OCI-LY1 (cell line): Measurements from ENCODE around the gene PRR18.

Experiments
- H2AFZ ChIP-seq: fragments of 200-600 bp; sonication (generic), shearing (Covaris generic); 2 replicates; pipeline ENCODE4 v1.6.0; 2014; ENCODE audit warnings: antibody characterized with exemption, mild to moderate bottlenecking, low read length
- H3F3A ChIP-seq: fragments of 200-600 bp; sonication (generic), shearing (Covaris generic); 2 replicates; pipeline ENCODE4 v1.6.0; 2014; ENCODE audit warnings: mild to moderate bottlenecking, antibody characterized with exemption, low read length, moderate library complexity; ENCODE audit not compliant: insufficient read depth
- H3K27ac ChIP-seq: fragments of 200-600 bp; sonication (generic); 2 replicates; pipeline ENCODE4 v1.5.1; 2014; ENCODE audit warnings: low read length, mixed run types, mild to moderate bottlenecking, low read depth; ENCODE audit not compliant: poor library complexity, severe bottlenecking
- H3K27me3 ChIP-seq: fragments of 200-600 bp; sonication (generic); 2 replicates; pipeline ENCODE4 v1.6.0; 2014; ENCODE audit warnings: antibody characterized with exemption, mild to moderate bottlenecking, low read length, moderate library complexity; ENCODE audit not compliant: insufficient read depth
- H3K36me3 ChIP-seq: fragments of 200-600 bp; sonication (generic); 2 replicates; pipeline ENCODE4 v1.6.1; 2014; ENCODE audit warnings: mild to moderate bottlenecking, antibody characterized with exemption, low read length, moderate library complexity, mixed read lengths; ENCODE audit not compliant: insufficient read depth
- H3K4me1 ChIP-seq: fragments of 200-600 bp; sonication (generic); 2 replicates; pipeline ENCODE4 v1.5.1; 2014; ENCODE audit warnings: mild to moderate bottlenecking, low read length, moderate library complexity; ENCODE audit not compliant: insufficient read depth, severe bottlenecking
- H3K4me2 ChIP-seq: fragments of 200-600 bp; sonication (generic), shearing (Covaris generic); 2 replicates; pipeline ENCODE4 v1.6.1; 2014; ENCODE audit warnings: low read length
- H3K4me3 ChIP-seq: fragments of 200-600 bp; sonication (generic); 2 replicates; pipeline ENCODE4 v1.5.1; 2014; ENCODE audit warnings: low read length, low read depth, mild to moderate bottlenecking, mixed read lengths; ENCODE audit not compliant: poor library complexity, severe bottlenecking
- H3K79me2 ChIP-seq: fragments of 200-600 bp; shearing (Covaris generic); 2 replicates; pipeline ENCODE4 v1.6.1; 2016; ENCODE audit warnings: mixed run types, low read length, mixed read lengths; ENCODE audit not compliant: insufficient read depth
- H3K9ac ChIP-seq: fragments of 200-600 bp; sonication (generic), shearing (Covaris generic); 2 replicates; pipeline ENCODE4 v1.6.1; 2014; ENCODE audit warnings: mild to moderate bottlenecking, low read length, mixed read lengths
- H3K9me2 ChIP-seq: fragments of 200-600 bp; sonication (generic), shearing (Covaris generic); 2 replicates; pipeline ENCODE4 v1.6.1; 2014; ENCODE audit warnings: low read depth, mild to moderate bottlenecking, low read length, mixed read lengths
- H3K9me3 ChIP-seq: fragments of 200-600 bp; shearing (Covaris generic); 2 replicates; pipeline ENCODE4 v1.6.1; 2014; ENCODE audit warnings: low read length, mixed read lengths
- H4K20me1 ChIP-seq: fragments of 200-600 bp; sonication (generic), shearing (Covaris generic); 2 replicates; pipeline ENCODE4 v1.6.0; 2016; ENCODE audit warnings: mild to moderate bottlenecking, low read length; ENCODE audit not compliant: insufficient read depth
- CTCF ChIP-seq: fragments of 200-600 bp; sonication (generic), shearing (Covaris generic); IDR thresholded peaks from 2 replicates; pipeline ENCODE4 v1.5.1; 2017; ENCODE audit warnings: mild to moderate bottlenecking, antibody characterized with exemption, low read length, moderate library complexity, mixed read lengths
- EZH2 ChIP-seq: fragments of 200-600 bp; sonication (generic), shearing (Covaris generic); IDR thresholded peaks from 2 replicates; pipeline ENCODE4 v1.8.0; 2017; ENCODE audit warnings: borderline replicate concordance, mixed run types, mild to moderate bottlenecking, antibody characterized with exemption, low read length, moderate library complexity, mixed read lengths

PRR18 gene

GRCh38 chr6:166305562-166306117 lies 2.6 kb downstream of the PRR18 start:
- Histone ChIP-seq H3K9me3 (no peaks in the 10 kb centered on the region), H3K4me3 (no peak overlapping the region), H3K9me2 (no peaks in the 10 kb centered on the region), H4K20me1 (no peaks in the 10 kb centered on the region), H3K27me3 (peaks cover 8% of the 10 kb centered on the region; the same call in 1 of the 2 replicates), H3K36me3 (no peaks in the 10 kb centered on the region), H3F3A (no peaks in the 10 kb centered on the region), H3K4me2 (no peak overlapping the region), H3K9ac (no peak overlapping the region), H2AFZ (no peak overlapping the region), H3K27ac (no peak overlapping the region), H3K4me1 (no peaks in the 10 kb centered on the region), H3K79me2 (no peaks in the 10 kb centered on the region)
- TF ChIP-seq CTCF (no peak), EZH2 (no peak)

- no peak overlapping the region for H3K27ac ChIP-seq
- no peaks in the 10 kb centered on the region for H3K4me1 ChIP-seq
- H3K9me2 ChIP-seq: no peaks in the 10 kb centered on the region
- H3K9ac ChIP-seq: no peak overlapping the region
- TF ChIP-seq EZH2 (no peak), CTCF (no peak)
- H2AFZ ChIP-seq: no peak overlapping the region
- H3K36me3 ChIP-seq: no peaks in the 10 kb centered on the region
- H3K4me2 ChIP-seq: no peak overlapping the region
- H3K4me3 ChIP-seq: no peak overlapping the region
- H3F3A ChIP-seq: no peaks in the 10 kb centered on the region
- H4K20me1 ChIP-seq: no peaks in the 10 kb centered on the region
- H3K27me3 ChIP-seq: peaks cover 6% of the 10 kb centered on the region; the same call in 1 of the 2 replicates
- no peaks in the 10 kb centered on the region for H3K9me3 ChIP-seq
- no peaks in the 10 kb centered on the region for H3K79me2 ChIP-seq
Observed at GRCh38 chr6:166304106-166304505, 4.1 kb downstream of the PRR18 start.

DNA sequence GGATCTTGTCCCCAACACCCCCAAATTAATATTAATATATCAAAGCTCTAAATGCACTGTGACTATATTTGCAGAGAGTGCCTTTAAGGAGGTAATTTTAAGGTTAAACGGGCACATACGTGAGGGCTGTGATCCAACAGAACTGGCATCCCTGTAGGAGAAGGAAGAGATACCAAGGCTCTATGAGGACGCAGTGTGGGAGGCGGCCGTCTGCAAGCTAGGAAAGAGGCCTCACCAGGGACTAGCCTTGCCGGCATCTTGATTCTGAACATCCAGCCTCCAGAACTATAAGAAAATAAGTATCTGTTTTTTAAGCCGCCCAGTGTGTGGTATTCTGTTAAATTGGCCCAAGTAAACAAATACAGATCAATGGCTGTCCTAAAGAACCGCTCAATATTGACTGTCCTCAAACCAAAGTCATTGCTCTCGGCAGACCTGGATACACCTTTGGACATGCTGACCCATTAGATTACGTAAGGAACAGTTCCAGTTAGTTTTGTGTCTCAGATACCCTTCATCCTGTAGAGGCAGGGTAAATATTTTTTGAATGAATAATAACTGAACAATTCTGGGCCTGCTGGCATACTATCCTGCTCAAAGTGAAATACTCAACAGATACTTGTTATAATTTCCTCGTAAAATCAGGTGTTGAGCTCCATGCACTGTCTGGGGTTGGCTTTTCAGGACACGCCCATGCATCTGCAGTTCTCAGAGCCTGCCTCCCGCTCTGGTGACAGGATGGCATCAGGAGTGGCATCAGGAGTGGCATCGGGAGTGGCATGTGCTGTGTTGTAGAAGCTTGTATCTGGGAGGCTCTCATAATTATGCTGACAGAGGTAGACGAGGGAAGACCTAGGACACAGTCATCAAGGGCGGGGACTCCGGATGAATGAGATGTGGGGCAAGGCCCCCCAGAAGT lies 6.3 kb downstream of the PRR18 start:
- Histone ChIP-seq H3K4me2 (no peak overlapping the region), H3K4me1 (no peaks in the 10 kb centered on the region), H3K9ac (no peak overlapping the region), H4K20me1 (no peaks in the 10 kb centered on the region), H3K79me2 (no peaks in the 10 kb centered on the region), H3F3A (no peaks in the 10 kb centered on the region), H2AFZ (no peak overlapping the region), H3K27me3 (no peaks in the 10 kb centered on the region; the same call in 1 of the 2 replicates), H3K27ac (no peak overlapping the region), H3K9me2 (no peaks in the 10 kb centered on the region), H3K9me3 (no peaks in the 10 kb centered on the region), H3K4me3 (no peak overlapping the region), H3K36me3 (no peaks in the 10 kb centered on the region)
- TF ChIP-seq EZH2 (no peak), CTCF (no peak)
